H9 (cell line): ENCODE data around the gene SLC35F3. TPM values are rescaled to one million over a fixed set of nuclear protein-coding genes. Genes with fewer than 3 reads are reported as not detected.

Experiments
- DNase-seq: peaks from one replicate; pipeline ENCODE4 v3.0.0-alpha.2; 2017
- H2AFZ ChIP-seq: one replicate; pipeline ENCODE4 v1.6.1; 2013; ENCODE audit warnings: mild to moderate bottlenecking, low read length, control low read depth, moderate library complexity
- H2AK5ac ChIP-seq: 2 replicates; pipeline ENCODE4 v1.6.1; 2013; ENCODE audit warnings: low read length, control low read depth, mixed read lengths; ENCODE audit not compliant: insufficient read length
- H2BK120ac ChIP-seq: one replicate; pipeline ENCODE4 v1.6.1; 2013; ENCODE audit warnings: low read depth, mild to moderate bottlenecking, low read length, control low read depth, inconsistent platforms; ENCODE audit not compliant: poor library complexity, severe bottlenecking
- H2BK12ac ChIP-seq: 2 replicates; pipeline ENCODE4 v1.6.1; 2013; ENCODE audit warnings: low read length, control low read depth, mixed read lengths, low read depth; ENCODE audit not compliant: insufficient read length
- H2BK15ac ChIP-seq: 2 replicates; pipeline ENCODE4 v1.6.1; 2013; ENCODE audit warnings: low read depth, low read length, control low read depth
- H2BK20ac ChIP-seq: one replicate; pipeline ENCODE4 v1.6.1; 2013; ENCODE audit warnings: low read depth, mild to moderate bottlenecking, low read length, control low read depth, inconsistent platforms; ENCODE audit not compliant: poor library complexity, severe bottlenecking
- H2BK5ac ChIP-seq: 2 replicates; pipeline ENCODE4 v1.6.1; 2013; ENCODE audit warnings: low read length, control low read depth, mixed read lengths; ENCODE audit not compliant: insufficient read length
- H3K14ac ChIP-seq: 2 replicates; pipeline ENCODE4 v1.6.1; 2013; ENCODE audit warnings: low read length, control low read depth; ENCODE audit not compliant: insufficient read depth
- H3K18ac ChIP-seq: 2 replicates; pipeline ENCODE4 v1.6.1; 2013; ENCODE audit warnings: low read depth, mild to moderate bottlenecking, mixed read lengths, low read length, control low read depth; ENCODE audit not compliant: insufficient read length
- H3K23ac ChIP-seq: 2 replicates; pipeline ENCODE4 v1.6.1; 2013; ENCODE audit warnings: low read length, control low read depth, mixed read lengths, low read depth; ENCODE audit not compliant: insufficient read length
- H3K23me2 ChIP-seq: 2 replicates; pipeline ENCODE4 v1.6.1; 2013; ENCODE audit warnings: low read depth, mild to moderate bottlenecking, mixed read lengths, low read length, control low read depth; ENCODE audit not compliant: insufficient read length, poor library complexity, severe bottlenecking
- H3K27ac ChIP-seq: 2 replicates; pipeline ENCODE4 v1.5.1; 2013; ENCODE audit warnings: low read length, control low read depth, mixed read lengths, low read depth; ENCODE audit not compliant: insufficient read length
- H3K27me3 ChIP-seq: 2 replicates; pipeline ENCODE4 v1.6.1; 2013; ENCODE audit warnings: low read length, control low read depth, inconsistent platforms; ENCODE audit not compliant: insufficient read depth
- H3K4ac ChIP-seq: 2 replicates; pipeline ENCODE4 v1.6.1; 2013; ENCODE audit warnings: low read depth, mild to moderate bottlenecking, control low read depth, inconsistent platforms, low read length, moderate library complexity
- H3K4me1 ChIP-seq: 2 replicates; pipeline ENCODE4 v1.6.1; 2013; ENCODE audit warnings: low read length, control low read depth, inconsistent platforms; ENCODE audit not compliant: insufficient read depth
- H3K4me2 ChIP-seq: 2 replicates; pipeline ENCODE4 v1.6.1; 2013; ENCODE audit warnings: low read length, control low read depth, mixed read lengths; ENCODE audit not compliant: insufficient read length, insufficient read depth
- H3K56ac ChIP-seq: 2 replicates; pipeline ENCODE4 v1.6.1; 2013; ENCODE audit warnings: low read depth, mild to moderate bottlenecking, mixed read lengths, low read length, control low read depth; ENCODE audit not compliant: insufficient read length
- H3K79me1 ChIP-seq: 2 replicates; pipeline ENCODE4 v1.6.1; 2013; ENCODE audit warnings: low read depth, mild to moderate bottlenecking, moderate library complexity, low read length, control low read depth, inconsistent platforms; ENCODE audit not compliant: insufficient read depth, poor library complexity, severe bottlenecking
- H3K79me2 ChIP-seq: 2 replicates; pipeline ENCODE4 v1.6.1; 2013; ENCODE audit warnings: low read length, control low read depth, inconsistent platforms; ENCODE audit not compliant: insufficient read depth
- H3K9ac ChIP-seq: 2 replicates; pipeline ENCODE4 v1.6.1; 2013; ENCODE audit warnings: low read length, control low read depth, mixed read lengths; ENCODE audit not compliant: insufficient read length; ENCODE audit errors: extremely low read depth
- H3K9me3 ChIP-seq: one replicate; pipeline ENCODE4 v1.6.1; 2013; ENCODE audit warnings: low read depth, low read length, inconsistent platforms; ENCODE audit not compliant: control insufficient read depth
- H3T11ph ChIP-seq: one replicate; pipeline ENCODE4 v1.6.1; 2013; ENCODE audit warnings: mild to moderate bottlenecking, low read length, control low read depth, inconsistent platforms
- H4K20me1 ChIP-seq: one replicate; pipeline ENCODE4 v1.6.1; 2013; ENCODE audit not compliant: control insufficient read depth, insufficient read length, insufficient read depth
- H4K5ac ChIP-seq: 2 replicates; pipeline ENCODE4 v1.6.1; 2013; ENCODE audit warnings: low read depth, mild to moderate bottlenecking, mixed read lengths, low read length, control low read depth; ENCODE audit not compliant: insufficient read length
- H4K8ac ChIP-seq: replicated peaks from 2 replicates; pipeline ENCODE4 v1.6.1; 2013; ENCODE audit warnings: low read length, control low read depth, mixed read lengths, low read depth; ENCODE audit not compliant: insufficient read length
- H4K91ac ChIP-seq: 2 replicates; pipeline ENCODE4 v1.6.1; 2013; ENCODE audit warnings: low read depth, mild to moderate bottlenecking, moderate library complexity, mixed read lengths, low read length, control low read depth; ENCODE audit not compliant: insufficient read length
- H3K27ac Mint-ChIP-seq, 3 experiments: 2 replicates in 2 of 3; 3 replicates in 1 of 3; pipeline ENCODE4 v1.8.0; 2020 to 2021; ENCODE audit warnings: mixed read lengths in 3 of 3, mild to moderate bottlenecking in 1 of 3, moderate library complexity in 1 of 3
- H3K27me3 Mint-ChIP-seq: 2 replicates; pipeline ENCODE4 v1.8.0; 2021; ENCODE audit warnings: low read depth, mild to moderate bottlenecking, moderate library complexity, mixed read lengths
- H3K36me3 Mint-ChIP-seq, 3 experiments: 2 replicates in 2 of 3; 3 replicates in 1 of 3; pipeline ENCODE4 v1.8.0; 2020 to 2021; ENCODE audit warnings: low read depth in 3 of 3, mixed read lengths in 3 of 3; ENCODE audit not compliant: insufficient read depth in 1 of 3
- H3K4me1 Mint-ChIP-seq, 2 experiments: 2 replicates each; pipeline ENCODE4 v1.8.0; 2020; ENCODE audit warnings: mixed read lengths in 2 of 2
- H3K4me3 Mint-ChIP-seq, 2 experiments: 2 replicates in 1 of 2; 3 replicates in 1 of 2; pipeline ENCODE4 v1.8.0; 2020 to 2021; ENCODE audit warnings: mild to moderate bottlenecking in 2 of 2, mixed read lengths in 2 of 2, moderate library complexity in 1 of 2
- H3K9me3 Mint-ChIP-seq, 2 experiments: 2 replicates in 1 of 2; 3 replicates in 1 of 2; pipeline ENCODE4 v1.8.0; 2020; ENCODE audit warnings: mild to moderate bottlenecking in 2 of 2, mixed read lengths in 2 of 2, moderate library complexity in 1 of 2
- WGBS: extraction: QIAGEN DNeasy Blood & Tissue Kit; methylation state at CpG from one replicate; pipeline ENCODE4 v1.1.7; 2013; ENCODE audit warnings: missing lambda C conversion rate, low lambda C conversion rate, mixed read lengths; ENCODE audit not compliant: insufficient read length; ENCODE audit errors: extremely low coverage; 5-methylcytosine and 5-hydroxymethylcytosine counted together
- total RNA-seq: library from RNA; stranded (reverse); gene quantifications from 2 replicates; pipeline ENCODE4 v1.2.1, GENCODE V29; 2021
- TF ChIP-seq, protein P1 (sequence below): fragments of 200-600 bp; sonication (generic); conservative IDR thresholded peaks from 3 replicates; pipeline ENCODE4 v1.8.0; 2021; ENCODE audit warnings: antibody characterized with exemption, mild to moderate bottlenecking

Gene SLC35F3
- total RNA-seq, 1 experiment from 2014 or later: 0.81 TPM

DNA sequence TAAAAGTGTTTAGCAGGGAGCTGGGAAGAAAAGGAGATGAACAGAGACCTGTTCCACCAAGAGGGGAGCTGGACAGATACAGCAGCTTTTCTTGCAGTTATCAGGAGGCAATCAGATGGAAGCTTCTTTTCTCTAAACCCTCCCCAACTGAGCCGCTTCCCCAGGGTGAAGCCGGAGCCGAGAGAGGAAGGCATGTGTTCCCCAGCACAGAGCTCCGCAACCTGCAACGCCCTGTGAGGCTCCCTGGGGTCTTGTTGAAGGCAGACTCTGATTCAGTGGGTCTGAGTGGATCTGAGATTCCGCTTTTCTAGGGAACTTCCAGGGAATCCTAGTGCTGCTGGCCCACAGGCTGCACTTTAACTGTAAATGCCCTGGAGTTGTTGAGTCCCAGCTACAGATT lies 329.7 kb downstream of the SLC35F3 start:
- H2AK5ac ChIP-seq: no peak overlapping the region
- H2BK120ac ChIP-seq: no peak overlapping the region
- no peaks in the 10 kb centered on the region for H4K20me1 ChIP-seq
- WGBS: no CpG with 5 or more reads among the region's 6 CpGs
- H3K56ac ChIP-seq: no peak overlapping the region
- no peak overlapping the region for H3K9ac ChIP-seq
- Mint-ChIP-seq H3K36me3 (no peaks in the 10 kb centered on the region), H3K27ac (no peak overlapping the region), H3K9me3 (no peaks in the 10 kb centered on the region; a peak in 1 of 5 replicates), H3K27me3 (peaks cover 18% of the 10 kb centered on the region), H3K4me3 (no peak overlapping the region; a peak in 1 of 5 replicates), H3K4me1 (peaks cover 9 to 14% of the 10 kb centered on the region in 2 experiments; a peak in 3 of 4 replicates)
- H3K27me3 ChIP-seq: no peaks in the 10 kb centered on the region
- DNase-seq: peak; percentile 23
- H3K4me2 ChIP-seq: no peak overlapping the region
- no peak overlapping the region for H4K8ac ChIP-seq
- no peak overlapping the region for H3K18ac ChIP-seq
- H3K23me2 ChIP-seq: no peaks in the 10 kb centered on the region
- no peak overlapping the region for H4K5ac ChIP-seq
- no peak overlapping the region for H3T11ph ChIP-seq
- no peak overlapping the region for H3K27ac ChIP-seq
- no peak overlapping the region for H2AFZ ChIP-seq
- no peak overlapping the region for H2BK12ac ChIP-seq
- no peaks in the 10 kb centered on the region for H3K79me2 ChIP-seq
- no peak overlapping the region for H4K91ac ChIP-seq
- TF ChIP-seq, protein P1, sequence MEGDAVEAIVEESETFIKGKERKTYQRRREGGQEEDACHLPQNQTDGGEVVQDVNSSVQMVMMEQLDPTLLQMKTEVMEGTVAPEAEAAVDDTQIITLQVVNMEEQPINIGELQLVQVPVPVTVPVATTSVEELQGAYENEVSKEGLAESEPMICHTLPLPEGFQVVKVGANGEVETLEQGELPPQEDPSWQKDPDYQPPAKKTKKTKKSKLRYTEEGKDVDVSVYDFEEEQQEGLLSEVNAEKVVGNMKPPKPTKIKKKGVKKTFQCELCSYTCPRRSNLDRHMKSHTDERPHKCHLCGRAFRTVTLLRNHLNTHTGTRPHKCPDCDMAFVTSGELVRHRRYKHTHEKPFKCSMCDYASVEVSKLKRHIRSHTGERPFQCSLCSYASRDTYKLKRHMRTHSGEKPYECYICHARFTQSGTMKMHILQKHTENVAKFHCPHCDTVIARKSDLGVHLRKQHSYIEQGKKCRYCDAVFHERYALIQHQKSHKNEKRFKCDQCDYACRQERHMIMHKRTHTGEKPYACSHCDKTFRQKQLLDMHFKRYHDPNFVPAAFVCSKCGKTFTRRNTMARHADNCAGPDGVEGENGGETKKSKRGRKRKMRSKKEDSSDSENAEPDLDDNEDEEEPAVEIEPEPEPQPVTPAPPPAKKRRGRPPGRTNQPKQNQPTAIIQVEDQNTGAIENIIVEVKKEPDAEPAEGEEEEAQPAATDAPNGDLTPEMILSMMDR: no peak
- H2BK15ac ChIP-seq: no peak overlapping the region
- no peak overlapping the region for H2BK20ac ChIP-seq
- no peak overlapping the region for H3K23ac ChIP-seq
- H3K9me3 ChIP-seq: no peaks in the 10 kb centered on the region
- H3K79me1 ChIP-seq: no peaks in the 10 kb centered on the region
- no peaks in the 10 kb centered on the region for H3K4me1 ChIP-seq
- no peak overlapping the region for H2BK5ac ChIP-seq
- no peak overlapping the region for H3K4ac ChIP-seq
- H3K14ac ChIP-seq: no peak overlapping the region
